ENCODE results near the gene CLEC4C. TPM values are rescaled to one million over a fixed set of nuclear protein-coding genes. Genes with fewer than 3 reads are reported as not detected.

The CLEC4C gene
- total and polyA plus RNA-seq, 2 donors (not counting 3 experiments of a cell fraction or from before 2014, with no cell fraction given) = not detected

DNA sequence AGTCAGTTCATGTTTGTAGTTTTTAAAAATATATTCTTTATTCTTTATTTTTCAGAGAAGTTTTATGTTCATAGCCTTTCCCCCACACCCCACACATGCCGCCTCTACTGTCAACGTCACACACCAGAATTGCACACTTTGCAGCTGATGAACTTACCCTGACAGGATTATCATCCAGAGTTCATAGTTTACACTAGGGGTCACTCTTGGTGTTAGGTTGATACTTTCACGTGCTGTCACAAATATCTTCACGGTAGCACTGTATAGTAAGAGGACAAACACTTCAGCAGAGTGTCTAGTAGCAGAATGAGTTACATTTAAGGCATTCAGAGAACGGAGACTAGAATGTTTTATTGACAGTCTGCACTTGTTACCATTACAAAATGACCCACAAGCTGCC, 30.8 kb downstream of the CLEC4C start:
- ChIA-PET POLR2A (no interaction called here), CTCF (no interaction called here)
- dilution Hi-C loops (cut with MboI; ENCODE audit: extremely low pct_ligation_motif_present, low sequenced_read_pairs) = no loop called here
- Histone ChIP-seq H2AFZ (ENCODE audit: low read depth, low read length) (no peak overlapping the region), H3K79me2 (ENCODE audit: control insufficient read depth, insufficient read depth, low read length) (no peaks in the 10 kb centered on the region), H3K27me3 (ENCODE audit: control insufficient read depth in 2 of 2, insufficient read depth in 2 of 2, low read length in 2 of 2) (peaks cover 0 to 2% of the 10 kb centered on the region in 2 experiments), H3K4me1 (ENCODE audit: control insufficient read depth, extremely low read depth, insufficient read depth, low read length) (peaks cover 5% of the 10 kb centered on the region), H3K9me1 (replicated peaks; ENCODE audit: control insufficient read depth, extremely low read depth, insufficient read depth, low read length) (no peaks in the 10 kb centered on the region), H3K9ac (replicated peaks; ENCODE audit: extremely low read depth, insufficient read depth, low read length) (no peak overlapping the region), H3K4me2 (ENCODE audit: insufficient read depth, low read length) (no peak overlapping the region), H4K20me1 (replicated peaks; ENCODE audit: control insufficient read depth, extremely low read depth, insufficient read depth, low read length) (no peaks in the 10 kb centered on the region), H3K27ac (ENCODE audit: insufficient read depth, low read depth, low read length) (no peak overlapping the region), H3K4me3 (replicated peaks in 1 of 3; ENCODE audit: insufficient read depth in 1 of 3, low read depth in 1 of 3, low read length in 3 of 3) (no peak overlapping the region), H3K36me3 (ENCODE audit: control insufficient read depth in 2 of 2, extremely low read depth in 1 of 2, insufficient read depth in 2 of 2, low read length in 2 of 2) (no peaks in the 10 kb centered on the region), H3K9me3 (replicated peaks; ENCODE audit: control insufficient read depth, insufficient read depth, low read length) (no peaks in the 10 kb centered on the region)
- intact Hi-C loops (cut with micrococcal nuclease) = no loop called here
- no TSS peak for BruUV-seq (replicated peaks)
- no peak for FAIRE-seq
- DNase-seq (ENCODE audit: low read depth, low spot score) = no peak
- TF ChIP-seq POLR2AphosphoS5 (IDR thresholded peaks at IDR 0.05; ENCODE audit: insufficient read depth, low read depth, low read length) = no peak
- no peak for TF ChIP-seq CTCF (IDR thresholded peaks at IDR 0.05; ENCODE audit: extremely low read depth in 1 of 2, insufficient read depth in 1 of 2, low read depth in 1 of 2, low read length in 2 of 2)
- TF ChIP-seq GATA2 (IDR thresholded peaks at IDR 0.05; ENCODE audit: insufficient read depth, insufficient read length, low read depth, low read length) = no peak
- no peak for TF ChIP-seq POLR2A (IDR thresholded peaks at IDR 0.05; ENCODE audit: low read depth, low read length)
- TF ChIP-seq MAX (IDR thresholded peaks at IDR 0.05; ENCODE audit: insufficient read depth, insufficient read length) = no peak
- TF ChIP-seq EZH2 (IDR thresholded peaks at IDR 0.05; ENCODE audit: borderline replicate concordance, low read depth, low read length, severe bottlenecking) = no peak
- TF ChIP-seq MYC (IDR thresholded peaks at IDR 0.05; ENCODE audit: low read depth, low read length) = no peak
